GF-D8 (cell line): ENCODE measurements around the gene HS3ST1.

Experiments
- DNase-seq: peaks from one replicate; lab custom pipeline; 2025; lab: John Stamatoyannopoulos, UW

Gene HS3ST1

DNA sequence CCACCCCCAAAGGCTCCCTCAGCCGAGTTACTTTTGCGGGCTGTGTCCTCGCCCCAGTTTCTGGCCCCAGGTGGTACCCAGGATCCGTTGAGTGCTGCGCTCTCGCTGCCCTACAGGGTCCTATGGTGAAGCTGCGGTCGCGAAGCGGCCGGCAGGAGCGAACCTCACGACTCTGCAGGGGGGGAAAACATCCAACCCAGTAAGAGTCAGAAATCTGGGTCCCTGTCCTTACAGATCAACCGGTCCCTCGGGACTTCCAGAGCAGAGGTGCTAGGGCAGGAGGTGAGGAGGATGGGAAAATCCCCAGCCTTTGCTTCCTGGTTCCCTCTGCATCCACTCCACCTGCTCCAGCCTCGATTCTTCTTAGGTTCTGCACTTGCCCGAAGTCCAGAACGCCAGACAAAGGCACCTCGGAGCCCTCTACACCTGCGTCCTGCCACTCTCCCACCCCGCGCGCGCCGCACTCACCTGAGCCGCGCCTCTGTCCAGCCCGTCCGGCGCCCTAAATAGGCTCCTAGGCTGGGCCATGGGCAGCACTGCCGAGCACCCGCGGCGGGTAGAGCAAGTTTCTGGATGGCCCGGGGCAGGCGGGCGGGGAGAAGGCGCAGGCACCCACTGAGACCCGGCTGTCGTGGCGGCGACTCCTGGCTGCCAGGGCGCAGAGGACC, at the start of gene HS3ST1:
Gene HS3ST1 (minus strand): TSS at position 664 of the 668 bp plus-strand sequence. CDS start 28,889 bp downstream, outside the sequence.
- DNase-seq = no peak

DNA sequence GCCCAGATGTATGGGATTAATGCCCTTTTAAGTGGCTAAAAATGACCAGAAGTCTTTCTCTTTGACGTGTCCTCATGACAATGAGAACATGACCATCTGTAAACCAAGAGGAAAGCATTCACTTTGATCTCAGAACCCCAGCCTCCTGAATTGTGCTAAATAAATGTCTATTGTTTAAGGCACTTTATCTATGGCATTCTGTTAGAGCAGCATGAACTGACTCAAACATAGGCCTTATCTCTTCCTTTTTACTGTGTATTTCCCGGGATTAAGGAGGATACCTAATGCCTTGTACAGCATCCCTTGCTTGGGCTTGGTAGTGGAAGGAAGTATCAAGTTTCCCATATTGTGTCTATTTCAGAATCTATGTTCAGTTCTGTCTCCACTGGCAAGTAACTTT, 47.2 kb upstream of the HS3ST1 start:
- DNase-seq = no peak

DNA sequence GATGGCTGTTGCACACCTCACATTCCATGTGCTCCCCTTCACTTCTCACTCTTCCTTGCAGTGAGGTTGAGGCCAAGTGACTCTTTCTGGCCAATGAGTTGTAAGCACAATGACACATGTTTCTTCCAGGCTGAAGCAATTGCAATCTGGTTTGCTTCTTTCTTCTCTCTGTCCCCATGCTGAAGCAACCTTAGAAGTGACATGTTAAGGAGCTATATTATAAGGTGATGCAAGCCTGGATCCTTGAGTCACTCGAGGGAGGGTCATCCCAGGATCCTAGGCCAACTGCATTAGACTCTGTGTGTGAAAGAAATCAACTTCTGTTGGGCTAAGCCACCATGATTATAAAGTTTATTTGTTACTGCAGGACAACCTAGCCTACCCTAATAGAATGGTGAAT, 45.5 kb upstream of the HS3ST1 start:
- DNase-seq = no peak

DNA sequence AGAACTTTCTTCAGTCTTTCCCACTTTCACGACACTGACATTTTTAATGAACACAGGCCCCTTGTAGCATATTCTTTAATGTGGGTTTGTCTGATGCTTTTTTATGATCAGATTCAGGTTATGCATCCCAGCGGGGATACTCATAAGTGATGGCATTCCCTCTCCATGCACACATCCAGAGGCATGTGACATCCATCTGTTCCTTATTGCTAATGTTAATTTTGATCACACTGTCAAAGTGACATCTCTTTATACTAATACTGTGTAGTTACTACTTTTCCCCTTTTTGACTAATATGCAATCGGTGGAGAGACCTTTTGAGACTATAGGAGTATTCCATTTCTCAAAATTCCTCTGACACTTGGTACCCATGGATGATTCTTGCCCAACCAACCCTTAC, 43.8 kb upstream of the HS3ST1 start:
- no peak for DNase-seq

DNA sequence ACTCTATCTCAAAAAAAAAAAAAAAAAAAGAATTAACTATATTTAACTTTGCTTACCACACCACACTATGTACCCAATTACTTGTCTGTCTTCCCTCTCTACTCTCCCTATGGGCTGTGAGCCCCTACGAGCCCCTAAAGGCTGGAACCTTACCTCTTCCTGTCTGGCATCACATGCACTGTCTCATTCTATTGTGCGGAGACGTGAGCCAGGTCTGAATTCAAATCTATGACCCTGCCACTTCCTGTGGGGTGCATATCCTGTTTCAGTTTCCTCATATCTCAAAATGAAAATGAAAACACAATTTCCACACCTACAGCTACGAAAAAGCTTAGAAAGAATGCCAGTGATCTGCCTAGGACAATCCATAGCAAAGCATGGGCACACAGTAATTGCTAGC, 42.9 kb upstream of the HS3ST1 start:
- DNase-seq = peak; percentile 1

DNA sequence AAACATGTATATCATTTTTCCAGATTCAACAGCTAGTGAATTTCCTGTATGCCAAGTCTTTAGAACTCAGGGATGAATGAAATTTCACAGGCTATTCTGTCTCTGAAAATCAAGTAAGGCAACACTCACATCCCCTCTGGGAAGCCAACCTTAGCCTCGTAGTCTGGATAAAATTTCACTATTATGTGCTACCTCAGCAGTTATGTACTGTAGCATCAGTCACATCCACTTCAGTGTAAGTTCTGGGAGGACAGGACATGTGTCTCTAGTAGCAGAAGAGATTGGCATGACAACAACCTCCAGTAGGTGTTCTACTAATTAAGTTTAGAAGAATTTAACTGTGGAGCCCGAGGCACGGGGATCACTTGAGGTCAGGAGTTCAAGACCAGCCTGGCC, 42.4 kb upstream of the HS3ST1 start:
- DNase-seq = no peak

DNA sequence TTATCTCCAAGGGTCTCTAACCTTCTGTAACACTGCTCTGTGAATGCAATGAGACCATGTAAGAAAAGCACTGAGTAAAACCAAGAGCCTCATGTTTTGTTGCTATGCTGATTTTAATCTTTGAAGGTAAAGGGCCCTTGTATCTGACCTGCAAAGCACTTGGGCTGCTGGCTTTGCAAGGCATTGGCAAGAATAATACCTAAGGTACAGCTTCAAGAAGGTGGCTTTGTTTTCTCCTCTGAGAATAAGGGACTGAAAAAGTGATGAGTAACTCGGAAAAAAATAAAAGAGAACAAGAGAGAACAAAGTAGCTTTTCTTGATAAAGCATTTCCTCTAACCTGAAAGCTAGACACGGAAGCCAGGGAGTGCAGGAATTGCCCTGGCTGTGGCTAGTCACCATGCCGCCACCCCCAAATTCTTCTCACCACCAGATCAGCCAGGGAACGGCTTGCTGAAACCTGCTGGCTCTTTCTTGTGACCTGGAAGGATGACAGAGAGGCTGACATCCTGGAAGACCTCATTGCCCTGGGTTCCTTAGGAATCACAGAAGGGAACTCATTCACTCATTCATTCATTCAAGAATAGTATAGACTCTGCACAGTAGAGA, 41.8 kb upstream of the HS3ST1 start:
- no peak for DNase-seq

DNA sequence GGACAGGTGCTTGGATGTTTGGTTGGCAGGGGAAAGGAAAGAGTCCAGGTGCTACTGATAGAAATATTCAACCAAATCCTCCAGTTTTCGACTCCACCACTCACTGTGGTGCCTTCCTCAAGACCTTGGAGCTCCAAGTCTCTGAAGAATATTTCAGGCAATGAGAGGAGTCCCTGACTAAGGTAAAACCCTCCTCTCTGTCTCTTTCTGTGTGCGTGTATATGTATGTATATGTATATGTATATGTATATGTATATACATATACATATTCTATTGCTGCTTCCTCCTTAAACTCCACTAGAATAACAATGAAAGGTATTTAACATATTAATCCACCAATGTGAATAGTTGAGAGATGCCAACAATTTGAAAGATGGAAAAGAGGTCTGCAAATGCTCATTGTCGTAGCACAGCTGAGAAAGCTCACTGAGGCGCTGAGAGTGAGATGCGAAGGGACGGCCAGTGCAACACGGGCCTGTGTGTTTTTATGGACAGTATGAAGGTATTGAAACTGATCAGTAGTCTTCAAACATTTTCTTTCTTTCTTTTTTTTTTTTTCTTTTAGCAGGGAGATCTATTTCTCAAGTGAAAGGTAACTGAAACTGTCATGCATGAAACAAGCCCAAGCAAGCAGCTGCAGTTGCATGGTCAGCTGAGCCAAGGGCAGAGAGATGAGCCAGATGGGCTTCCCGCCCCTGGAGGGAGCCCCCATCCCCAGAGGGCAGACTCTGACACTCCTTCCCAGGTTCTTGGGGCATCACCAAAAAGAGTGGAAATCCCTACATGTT, 41.1 kb upstream of the HS3ST1 start:
- DNase-seq = no peak

DNA sequence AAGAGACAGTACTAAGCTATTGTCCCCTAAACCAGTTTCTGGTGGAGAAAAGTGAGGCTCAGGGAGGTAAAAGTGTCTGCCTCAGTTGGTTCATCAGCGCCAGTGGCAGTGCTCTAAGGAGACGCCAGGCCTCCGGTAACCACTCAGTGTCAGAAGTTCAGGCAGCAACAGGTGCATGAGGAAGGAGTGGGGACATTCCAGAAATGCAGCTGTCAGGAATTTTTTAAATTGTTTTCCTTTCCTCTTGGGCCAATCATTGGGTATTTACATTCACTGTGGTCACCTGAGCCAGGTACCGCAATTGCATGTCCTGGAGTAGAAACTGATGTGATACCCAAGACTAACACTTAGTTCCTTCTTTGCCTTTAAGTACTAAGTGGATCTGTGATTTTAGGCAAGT, 40.2 kb upstream of the HS3ST1 start:
- DNase-seq = no peak

DNA sequence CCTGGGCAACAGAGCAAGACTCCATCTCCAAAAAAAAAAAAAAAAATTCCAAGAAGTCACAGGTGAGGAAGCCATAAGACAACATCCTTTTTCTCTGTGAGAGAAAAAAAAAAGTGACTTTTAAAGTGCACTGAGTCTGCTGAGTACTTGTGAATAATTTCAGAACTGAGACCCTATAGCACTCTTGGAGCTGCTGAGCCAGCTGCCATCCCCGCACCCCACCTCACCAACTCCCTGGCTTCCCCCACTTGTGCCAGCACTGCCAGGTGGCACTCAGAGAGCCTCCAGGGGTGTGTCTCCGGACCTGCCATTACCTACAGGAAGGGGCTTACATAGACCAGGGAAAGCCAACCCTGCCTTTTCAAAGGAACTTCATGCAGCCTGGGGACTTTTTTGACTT, 39.2 kb upstream of the HS3ST1 start:
- DNase-seq = no peak

DNA sequence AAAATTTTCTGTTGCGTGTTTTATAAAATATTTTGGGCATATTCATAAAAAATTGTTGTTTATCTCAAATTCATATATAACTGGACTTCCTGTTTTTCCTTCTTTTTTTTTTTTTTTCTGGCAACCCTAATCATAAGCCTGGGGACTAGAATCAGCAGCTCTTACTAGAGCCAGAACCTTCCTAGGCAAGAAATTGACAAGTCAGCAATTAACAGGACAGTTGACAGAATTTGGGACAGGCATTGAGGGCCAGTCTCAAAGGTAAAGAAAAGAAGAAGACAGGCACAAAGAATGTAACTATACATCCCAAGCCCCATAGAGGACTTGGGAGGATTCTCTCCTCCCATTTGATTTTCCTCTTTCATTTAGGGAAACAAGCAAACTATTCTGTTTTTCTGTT, 35.0 kb upstream of the HS3ST1 start:
- no peak for DNase-seq

DNA sequence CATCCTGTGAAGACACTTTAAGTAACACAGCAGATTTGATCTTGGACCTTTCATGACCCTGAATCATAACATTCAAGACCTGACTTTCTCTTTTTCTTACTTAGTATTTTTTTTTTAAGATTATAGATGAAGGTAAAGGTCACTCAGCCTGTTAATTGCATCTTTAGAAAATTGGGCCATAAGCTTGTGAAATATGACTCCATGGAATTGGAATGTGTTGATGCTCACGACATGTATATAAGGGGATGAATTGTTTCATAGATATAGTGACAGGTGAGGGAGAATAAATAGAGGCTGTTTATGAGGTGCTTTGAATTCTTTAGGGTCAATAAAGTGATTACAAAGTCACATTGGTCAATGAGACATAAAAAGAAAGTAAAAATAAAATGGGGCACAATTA, 27.7 kb upstream of the HS3ST1 start:
- no peak for DNase-seq

DNA sequence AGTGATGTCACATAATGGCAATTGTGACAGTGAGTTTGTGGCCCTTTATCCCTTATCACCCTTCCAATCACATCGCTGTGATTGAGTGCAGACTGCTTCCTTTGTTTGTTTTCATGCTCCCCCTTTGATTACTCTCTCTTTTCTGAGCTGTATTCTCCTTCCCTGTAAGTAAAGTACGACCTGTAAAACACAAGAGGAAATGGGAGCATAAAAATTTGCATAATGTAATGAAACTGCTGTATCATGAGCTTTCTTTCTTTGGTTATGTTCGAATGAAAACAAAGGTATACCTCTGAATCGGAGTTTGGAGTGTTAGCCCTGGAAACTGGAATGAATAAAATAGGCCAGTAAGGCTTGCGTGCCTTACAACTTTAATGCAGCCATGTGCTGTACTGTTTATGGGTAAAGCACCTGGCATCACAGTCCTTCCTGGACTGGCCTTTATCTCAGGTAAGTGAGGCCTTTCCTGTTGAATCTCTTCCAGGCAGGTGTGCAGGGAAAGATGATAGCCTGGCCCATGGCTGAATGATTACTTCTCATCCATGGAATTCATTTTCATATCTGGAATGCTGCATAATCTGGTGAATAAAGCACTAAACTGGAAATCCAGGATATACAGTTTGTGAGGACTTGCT, 26.6 kb upstream of the HS3ST1 start:
- no peak for DNase-seq

DNA sequence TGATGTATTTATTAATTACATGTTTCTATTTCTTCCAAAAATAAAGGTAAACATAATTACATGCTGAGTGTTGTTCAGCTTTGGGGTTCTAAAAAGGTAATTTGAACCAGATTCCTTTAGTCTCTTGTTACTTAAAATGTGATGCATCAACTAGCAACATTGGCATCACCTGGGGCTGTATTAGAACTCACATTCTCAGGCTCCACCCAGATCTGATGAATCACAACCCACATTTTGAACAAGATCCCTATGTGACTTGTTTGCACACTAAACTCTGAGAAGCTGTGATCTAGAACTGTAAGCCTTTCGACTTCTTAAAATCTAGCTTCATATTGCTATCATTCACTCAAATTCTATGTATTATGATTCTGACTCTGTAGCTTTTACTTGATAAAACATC, 23.0 kb upstream of the HS3ST1 start:
- DNase-seq = no peak

DNA sequence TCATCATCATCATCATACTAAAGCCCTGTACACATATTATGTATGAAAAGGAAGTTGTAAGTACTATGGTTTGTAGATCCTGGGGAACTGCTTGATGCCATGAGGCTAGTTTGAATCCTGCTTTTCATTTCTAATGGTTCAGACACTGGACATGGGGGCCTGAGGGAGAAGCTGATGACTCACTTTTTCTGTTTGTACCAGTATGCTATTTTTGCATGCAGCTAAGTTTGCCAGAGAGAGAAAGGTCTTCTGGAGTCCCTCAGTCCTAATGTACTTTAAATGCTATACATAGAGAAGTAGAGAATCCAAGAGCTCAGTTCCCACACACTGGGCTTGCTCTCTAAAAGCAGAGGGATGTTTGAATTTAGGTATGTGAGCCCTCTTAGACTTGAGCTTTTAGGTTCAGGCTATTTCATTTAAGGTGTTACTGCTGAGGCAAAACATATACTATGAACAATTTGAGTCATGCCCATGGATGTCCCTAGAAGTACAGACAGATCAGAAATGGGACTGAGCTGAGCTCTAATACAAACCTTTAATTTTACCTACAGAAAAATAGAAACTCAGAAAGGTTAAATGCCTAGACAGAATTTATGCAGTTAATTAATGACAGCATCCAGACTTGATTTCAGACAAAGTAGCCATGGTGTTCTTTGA, 17.6 kb upstream of the HS3ST1 start:
- no peak for DNase-seq

DNA sequence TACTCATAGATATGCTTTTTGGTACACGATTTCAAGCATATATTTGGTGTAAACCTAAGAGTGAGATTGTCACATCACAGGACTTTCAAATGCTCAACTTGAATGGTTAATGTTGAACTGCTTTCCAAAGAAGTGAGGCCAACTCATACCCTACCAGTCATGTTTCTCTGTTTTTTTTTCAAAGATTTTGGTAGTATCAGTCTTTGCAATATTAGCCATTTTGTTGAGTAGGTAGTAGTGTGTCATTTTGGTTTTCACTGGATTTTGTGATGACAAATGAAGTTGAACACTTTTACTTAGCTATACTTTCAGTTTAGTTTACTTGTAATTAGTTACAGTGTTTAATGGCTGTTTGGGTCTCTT, 12.5 kb upstream of the HS3ST1 start:
- DNase-seq = no peak

DNA sequence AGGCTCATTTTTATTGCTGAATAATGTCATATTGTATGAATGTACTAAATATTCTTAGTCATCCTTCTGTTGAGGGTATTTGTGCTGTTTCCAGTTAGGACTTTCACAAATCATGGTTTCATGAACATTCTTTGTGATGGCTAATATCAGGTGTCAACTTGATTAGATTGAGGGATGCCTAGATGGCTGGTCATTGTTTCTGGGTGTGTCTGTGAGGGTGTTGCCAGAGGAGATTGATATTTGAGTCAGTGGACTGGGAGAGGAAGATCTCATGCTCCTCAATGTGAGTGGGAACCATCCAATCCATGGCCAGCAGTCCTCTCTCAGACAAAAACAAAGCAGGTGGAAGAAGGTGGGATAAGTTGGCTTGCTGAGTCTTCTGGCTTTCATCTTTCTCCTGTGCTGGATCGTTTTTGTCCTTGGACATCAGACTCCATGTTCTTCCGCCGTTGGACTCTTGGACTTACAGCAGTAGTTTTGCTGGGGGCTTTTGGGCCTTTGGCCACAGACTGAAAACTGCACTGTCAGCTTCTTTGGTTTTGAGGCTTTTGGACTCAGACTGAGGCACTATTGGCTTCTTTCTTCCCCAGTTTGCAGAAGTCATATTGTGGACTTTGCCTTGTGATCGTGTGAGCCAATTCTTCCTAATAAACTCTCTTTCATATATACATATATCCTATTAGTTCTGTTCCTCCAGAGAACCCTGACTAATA, 11.9 kb upstream of the HS3ST1 start:
- no peak for DNase-seq

DNA sequence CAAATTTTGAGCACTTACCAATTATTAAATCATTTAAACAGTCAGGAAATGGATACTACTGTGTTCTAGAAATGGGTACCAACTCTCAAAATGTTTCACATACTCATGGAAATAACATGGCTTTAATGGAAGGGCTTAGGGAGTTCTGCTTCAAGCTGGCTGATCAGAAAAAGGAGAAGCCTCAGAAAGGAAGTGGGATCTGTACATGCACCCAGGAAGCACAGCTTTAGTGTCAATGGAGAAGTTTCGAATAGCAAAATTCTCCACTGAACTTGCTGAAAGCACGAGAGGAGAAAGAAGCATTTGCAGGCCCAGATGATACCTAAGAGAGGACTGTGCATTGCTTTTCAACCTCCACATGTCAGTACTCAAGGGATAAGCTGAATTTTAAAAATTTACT, 11.1 kb upstream of the HS3ST1 start:
- peak; percentile 3 for DNase-seq

DNA sequence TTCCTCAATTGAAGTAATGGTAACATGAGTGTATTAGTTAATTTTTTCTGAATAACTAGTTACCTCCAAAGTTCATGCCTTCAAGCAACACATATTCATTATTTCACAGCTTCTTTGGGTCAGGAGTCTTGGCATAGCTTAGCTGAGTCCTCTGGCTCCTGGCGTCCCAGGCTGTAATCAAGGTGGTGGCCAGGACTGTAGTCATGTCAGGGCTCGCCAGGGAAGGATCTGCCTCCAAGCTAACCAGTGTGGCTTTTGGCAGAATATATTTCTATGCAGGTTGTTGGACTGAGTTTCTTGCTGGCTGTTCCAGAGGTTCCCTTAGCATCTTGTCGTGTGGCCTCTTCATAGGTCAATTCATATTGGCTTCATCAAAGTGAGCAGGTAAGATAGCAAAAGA, 10.0 kb upstream of the HS3ST1 start:
- no peak for DNase-seq

DNA sequence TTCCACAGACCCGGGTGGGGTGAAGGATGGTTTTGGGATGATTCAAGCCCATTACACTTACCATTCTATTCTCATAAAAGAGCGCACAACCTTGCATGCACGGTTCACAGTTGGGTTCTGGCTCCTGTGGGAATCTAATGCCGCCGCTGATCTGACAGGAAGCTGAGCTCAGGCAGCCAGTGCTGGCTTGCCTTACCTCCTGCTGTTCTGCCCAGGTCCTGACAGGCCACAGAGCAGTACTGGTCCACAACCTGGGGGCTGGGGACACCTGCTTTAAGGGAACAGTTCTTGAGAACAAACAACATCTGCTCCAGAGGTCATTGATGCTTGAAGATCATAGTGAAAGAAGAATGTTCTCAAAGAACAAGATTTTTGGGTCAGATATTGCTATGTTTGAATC, 8.0 kb upstream of the HS3ST1 start:
- DNase-seq = no peak

DNA sequence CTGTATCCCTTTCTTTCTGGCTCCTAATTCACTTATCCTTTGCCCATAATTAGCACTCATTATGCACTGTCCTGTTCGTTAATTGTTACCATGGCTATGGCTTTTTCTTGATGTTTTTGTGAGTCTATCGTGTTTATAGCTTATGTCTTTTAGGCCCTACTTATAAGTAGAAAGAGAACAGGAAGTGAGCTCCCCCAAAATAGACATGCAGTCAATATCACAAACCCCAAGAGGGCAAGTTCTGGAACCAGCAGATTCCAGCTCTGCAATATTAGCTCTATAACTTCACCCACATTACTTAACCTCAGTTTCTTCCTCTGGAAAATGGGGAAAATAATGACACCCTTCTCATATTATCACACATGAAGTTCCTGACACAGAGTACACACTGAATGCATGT, 7.4 kb upstream of the HS3ST1 start:
- no peak for DNase-seq

DNA sequence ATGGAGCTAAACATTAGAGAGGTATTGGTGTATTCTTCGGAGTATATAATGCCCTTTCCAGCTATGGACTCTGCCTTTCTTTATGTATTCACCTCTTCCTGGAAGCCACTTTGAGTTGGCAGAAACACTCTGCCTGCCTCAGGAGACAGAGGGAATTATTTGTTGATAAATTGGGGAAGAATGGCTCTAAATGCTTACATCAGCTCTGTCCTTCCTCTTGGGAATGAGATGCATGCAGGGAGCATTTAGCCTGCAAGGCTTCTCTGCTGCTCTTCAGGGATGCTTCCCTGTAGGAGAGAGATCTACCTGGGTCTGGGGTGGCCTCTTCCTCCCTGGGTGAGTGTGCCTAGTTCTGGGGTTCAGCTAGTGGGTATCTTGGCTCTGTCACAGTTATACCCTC, 6.9 kb upstream of the HS3ST1 start:
- no peak for DNase-seq
